ENCODE measurements around the gene SLC2A9.

SLC2A9 gene

GRCh38 chr4:10061650-10062415, 40.5 kb upstream of the SLC2A9 start:
- no peak overlapping the region for H3K4me3 ChIP-seq (ENCODE audit: low read depth, low read length)
- no peak for DNase-seq (ENCODE audit: low read depth)
- no peak for TF ChIP-seq CTCF (IDR thresholded peaks at IDR 0.05; ENCODE audit: control insufficient read depth, extremely low read depth, insufficient read depth)

- no peak for TF ChIP-seq CTCF (IDR thresholded peaks at IDR 0.05; ENCODE audit: control insufficient read depth, extremely low read depth, insufficient read depth)
- H3K4me3 ChIP-seq (ENCODE audit: low read depth, low read length), result no peak overlapping the region
- DNase-seq (ENCODE audit: low read depth), result no peak
Measured at GRCh38 chr4:10058371-10058770, 37.1 kb upstream of the SLC2A9 start.

- H3K4me3 ChIP-seq (ENCODE audit: low read depth, low read length), result no peak overlapping the region
- no peak for DNase-seq (ENCODE audit: low read depth)
- TF ChIP-seq CTCF (IDR thresholded peaks at IDR 0.05; ENCODE audit: control insufficient read depth, extremely low read depth, insufficient read depth), result no peak
Measured at GRCh38 chr4:10057023-10057395, 35.7 kb upstream of the SLC2A9 start.

- H3K4me3 ChIP-seq (ENCODE audit: low read depth, low read length), result no peak overlapping the region
- no peak for DNase-seq (ENCODE audit: low read depth)
- TF ChIP-seq CTCF (IDR thresholded peaks at IDR 0.05; ENCODE audit: control insufficient read depth, extremely low read depth, insufficient read depth), result no peak
Measured at GRCh38 chr4:10056334-10057022, 35.2 kb upstream of the SLC2A9 start.

- no peak overlapping the region for H3K4me3 ChIP-seq (ENCODE audit: low read depth, low read length)
- no peak for TF ChIP-seq CTCF (IDR thresholded peaks at IDR 0.05; ENCODE audit: control insufficient read depth, extremely low read depth, insufficient read depth)
- no peak for DNase-seq (ENCODE audit: low read depth)
Measured at GRCh38 chr4:10055871-10056270, 34.6 kb upstream of the SLC2A9 start.

GRCh38 chr4:10054571-10055041, 33.3 kb upstream of the SLC2A9 start:
- no peak for TF ChIP-seq CTCF (IDR thresholded peaks at IDR 0.05; ENCODE audit: control insufficient read depth, extremely low read depth, insufficient read depth)
- DNase-seq (ENCODE audit: low read depth), result no peak

More at GRCh38 chr4:10054571-10055041, 33.3 kb upstream of the SLC2A9 start:
- no peak overlapping the region for H3K4me3 ChIP-seq (ENCODE audit: low read depth, low read length)

Measured in LNCaP clone FGC (cell line).